GM12865 (cell line): Measurements from ENCODE around the gene SLC22A31.

Experiments
- DNase-seq: peaks from one replicate; pipeline ENCODE4 v3.0.0; 2010; ENCODE audit warnings: low read depth
- H3K4me3 ChIP-seq: 2 replicates; pipeline ENCODE4 v1.5.1; 2011; ENCODE audit warnings: mild to moderate bottlenecking, low read depth, low read length, control low read depth
- CTCF ChIP-seq: IDR thresholded peaks from 2 replicates; pipeline ENCODE4 v1.5.1; 2011; ENCODE audit warnings: low read length, control low read depth, low read depth, inconsistent platforms; ENCODE audit not compliant: insufficient read depth; ENCODE audit errors: missing control alignments

The SLC22A31 gene

GRCh38 chr16:89197033-89197632 is 3.2 kb downstream of the SLC22A31 start:
- no peak for TF ChIP-seq CTCF
- DNase-seq, result no peak
- H3K4me3 ChIP-seq, result no peak overlapping the region

GRCh38 chr16:89195521-89196171 is 4.7 kb downstream of the SLC22A31 start:
- no peak for TF ChIP-seq CTCF
- DNase-seq, result no peak
- no peak overlapping the region for H3K4me3 ChIP-seq

- DNase-seq, result no peak
- no peak for TF ChIP-seq CTCF
- no peak overlapping the region for H3K4me3 ChIP-seq
Observed at GRCh38 chr16:89194340-89195311, 5.7 kb downstream of the SLC22A31 start.

GRCh38 chr16:89193576-89194293 is 6.6 kb downstream of the SLC22A31 start:
- TF ChIP-seq CTCF, result no peak
- no peak overlapping the region for H3K4me3 ChIP-seq
- no peak for DNase-seq

- TF ChIP-seq CTCF, result no peak
- no peak overlapping the region for H3K4me3 ChIP-seq
- no peak for DNase-seq
Observed at GRCh38 chr16:89192956-89193575, 7.3 kb downstream of the SLC22A31 start.

- peak overlapping the region; percentile 39 for H3K4me3 ChIP-seq
- DNase-seq, result peak; percentile 89
Observed at GRCh38 chr16:89192186-89192955, 8.0 kb downstream of the SLC22A31 start.
